ENCODE measurements around the gene ANO7.

GRCh38 chr2:241202681-241203080 lies 14.2 kb downstream of the ANO7 start:
- TF ChIP-seq EZH2 (IDR thresholded peaks at IDR 0.05; ENCODE audit: insufficient read depth, poor library complexity, severe bottlenecking) (no peak), EZH2phosphoT487 (IDR thresholded peaks at IDR 0.05; ENCODE audit: insufficient read depth, low read depth) (no peak)

Measured in GM23248 (cell line).